Astrocyte of the hippocampus (primary cell): ENCODE results near the gene BEND4.

Source experiments
- DNase-seq: peaks from one replicate; pipeline ENCODE4 v3.0.0; 2011; ENCODE audit warnings: low read depth, low spot score

BEND4 gene

GRCh38 chr4:42112846-42113245 lies 39.6 kb downstream of the BEND4 start:
- DNase-seq, result no peak

- DNase-seq, result peak; percentile 3
Measured at GRCh38 chr4:42104521-42104920, 47.9 kb downstream of the BEND4 start.

DNA sequence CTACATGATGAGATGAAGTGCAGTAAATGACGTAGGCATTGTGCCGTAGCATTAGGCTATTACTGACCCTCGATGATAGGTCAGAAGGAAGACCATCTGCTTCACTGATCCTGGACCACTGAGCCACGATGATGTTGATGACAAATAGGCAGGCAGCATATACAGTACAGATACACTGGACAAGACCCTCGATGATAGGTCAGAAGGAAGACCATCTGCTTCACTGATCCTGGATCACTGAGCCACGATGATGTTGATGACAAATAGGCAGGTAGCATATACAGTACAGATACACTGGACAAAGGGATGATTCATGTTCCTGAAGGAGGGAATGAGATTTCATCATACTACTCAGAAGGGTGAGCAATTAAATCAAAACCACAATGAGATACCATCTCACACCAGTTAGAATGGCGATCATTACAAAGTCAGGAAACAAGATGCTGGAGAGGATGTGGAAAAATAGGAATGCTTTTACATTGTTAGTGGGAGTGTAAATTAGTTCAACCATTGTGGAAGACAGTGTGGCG lies 50.9 kb downstream of the BEND4 start:
- DNase-seq, result no peak

- no peak for DNase-seq
Measured at GRCh38 chr4:42088386-42088785, 64.1 kb downstream of the BEND4 start.

DNA sequence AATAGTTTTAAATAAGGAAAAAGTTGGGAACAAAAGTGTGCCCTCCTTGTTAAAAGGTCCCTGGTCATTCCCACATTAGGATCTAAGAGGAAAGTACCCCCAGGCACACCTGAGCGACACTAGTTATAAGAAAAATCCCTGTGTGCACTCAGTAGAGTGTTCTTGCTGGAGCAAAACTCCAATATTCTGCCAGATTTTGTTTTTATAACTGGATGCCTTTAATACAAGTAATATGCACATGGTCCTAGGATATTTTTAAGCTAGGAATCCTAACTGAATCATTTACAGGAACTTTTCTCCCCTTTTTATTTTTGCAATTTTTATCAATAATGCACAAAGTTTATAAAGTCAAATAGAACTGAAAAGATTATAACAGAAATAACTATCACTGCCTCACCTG lies 68.6 kb downstream of the BEND4 start:
- peak; percentile 3 for DNase-seq

DNA sequence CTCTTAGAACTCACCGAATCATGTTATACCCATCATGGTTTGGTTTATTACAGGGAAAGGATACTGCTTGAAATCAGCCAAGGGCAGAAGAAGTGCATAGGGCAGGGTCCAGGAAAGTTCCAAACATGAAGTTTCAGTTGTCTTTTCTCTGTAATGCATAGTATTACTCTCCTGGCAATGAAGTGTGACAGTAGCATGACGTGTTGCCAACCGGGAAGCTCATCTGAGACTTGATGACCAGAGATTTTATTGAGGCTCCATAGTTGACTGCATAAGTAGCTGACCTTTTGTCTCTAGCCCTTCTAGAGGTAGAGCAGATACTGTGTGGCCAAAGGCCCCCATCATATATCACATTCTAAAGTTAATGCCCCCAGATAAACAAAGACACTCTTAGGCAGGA lies 72.1 kb downstream of the BEND4 start:
- DNase-seq, result no peak

GRCh38 chr4:42078184-42078801 lies 74.2 kb downstream of the BEND4 start:
- DNase-seq, result no peak

GRCh38 chr4:42074294-42074693 lies 78.2 kb downstream of the BEND4 start:
- no peak for DNase-seq

GRCh38 chr4:42070463-42070862 lies 82.0 kb downstream of the BEND4 start:
- no peak for DNase-seq

GRCh38 chr4:42067264-42067663 lies 85.2 kb downstream of the BEND4 start:
- DNase-seq, result no peak

DNA sequence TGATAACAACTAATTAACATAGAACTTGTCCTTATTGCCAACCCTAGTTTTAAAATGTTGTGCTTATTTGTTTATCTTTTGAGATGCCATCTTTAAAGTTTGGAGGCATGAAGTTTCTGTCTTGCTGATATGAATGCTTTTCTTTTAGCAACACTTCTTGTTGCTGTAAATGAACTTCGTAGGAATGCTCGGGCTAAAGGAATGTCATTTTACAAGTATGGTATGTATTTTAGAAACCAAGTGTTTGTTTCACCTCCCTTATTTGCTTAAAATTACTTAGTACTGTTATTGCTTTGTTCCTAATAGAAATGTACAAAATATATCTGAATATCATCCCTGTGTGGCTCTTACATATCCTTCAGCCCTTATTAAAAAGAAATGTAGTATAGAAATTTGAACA lies 86.1 kb downstream of the BEND4 start:
- DNase-seq, result no peak
